Measurements from ENCODE around the gene CHPF. TPM values are rescaled to one million over a fixed set of nuclear protein-coding genes. Genes with fewer than 3 reads are reported as not detected.

Gene CHPF
- total RNA-seq, 2 experiments from 2014 or later: 24.1 to 33.0 TPM

- Histone ChIP-seq H3K9me3 (ENCODE audit: low read length) (no peaks in the 10 kb centered on the region), H3K4me2 (ENCODE audit: low read length) (no peak overlapping the region), H4K20me1 (ENCODE audit: insufficient read depth, low read length) (no peaks in the 10 kb centered on the region), H3K4me1 (ENCODE audit: insufficient read depth, low read length, poor library complexity, severe bottlenecking) (no peaks in the 10 kb centered on the region), H3K79me2 (ENCODE audit: insufficient read depth, low read depth, low read length) (no peaks in the 10 kb centered on the region), H3K27ac (ENCODE audit: low read depth, low read length, poor library complexity, severe bottlenecking) (no peak overlapping the region), H3K4me3 (ENCODE audit: low read depth, low read length, poor library complexity, severe bottlenecking) (no peak overlapping the region), H3K9me2 (ENCODE audit: insufficient read depth, low read length) (no peaks in the 10 kb centered on the region), H2AFZ (ENCODE audit: low read length) (no peak overlapping the region), H3K36me3 (ENCODE audit: insufficient read depth, low read length) (no peaks in the 10 kb centered on the region)
- ChIA-PET CTCF (ENCODE audit: unreplicated experiment) (no interaction called here), POLR2A (no interaction called here)
- DNase-seq (ENCODE audit: low spot score): no peak
- BruUV-seq (replicated peaks): no TSS peak
- TF ChIP-seq EZH2phosphoT487 (IDR thresholded peaks at IDR 0.05; ENCODE audit: borderline replicate concordance, low read depth, low read length): no peak
- TF ChIP-seq CTCF (conservative IDR thresholded peaks at IDR 0.05; ENCODE audit: low read length): no peak
- intact Hi-C loops (cut with micrococcal nuclease; ENCODE audit: unreplicated experiment): no loop called here
Observed at GRCh38 chr2:219526320-219527075, 17.1 kb downstream of the CHPF start.

GRCh38 chr2:219525533-219526232, 17.9 kb downstream of the CHPF start:
- no peak overlapping the region for H2AFZ ChIP-seq (ENCODE audit: low read length)
- TF ChIP-seq EZH2phosphoT487 (IDR thresholded peaks at IDR 0.05; ENCODE audit: borderline replicate concordance, low read depth, low read length): no peak
- TF ChIP-seq CTCF (conservative IDR thresholded peaks at IDR 0.05; ENCODE audit: low read length): no peak
- no peak overlapping the region for H3K4me2 ChIP-seq (ENCODE audit: low read length)
- no peak overlapping the region for H3K27ac ChIP-seq (ENCODE audit: low read depth, low read length, poor library complexity, severe bottlenecking)
- no peak for DNase-seq (ENCODE audit: low spot score)
- H4K20me1 ChIP-seq (ENCODE audit: insufficient read depth, low read length): no peaks in the 10 kb centered on the region
- CTCF ChIA-PET (ENCODE audit: unreplicated experiment): no interaction called here
- H3K79me2 ChIP-seq (ENCODE audit: insufficient read depth, low read depth, low read length): no peaks in the 10 kb centered on the region
- H3K4me1 ChIP-seq (ENCODE audit: insufficient read depth, low read length, poor library complexity, severe bottlenecking): no peaks in the 10 kb centered on the region
- no peaks in the 10 kb centered on the region for H3K36me3 ChIP-seq (ENCODE audit: insufficient read depth, low read length)
- BruUV-seq (replicated peaks): no TSS peak
- H3K4me3 ChIP-seq (ENCODE audit: low read depth, low read length, poor library complexity, severe bottlenecking): no peak overlapping the region
- POLR2A ChIA-PET: no interaction called here
- no peaks in the 10 kb centered on the region for H3K9me2 ChIP-seq (ENCODE audit: insufficient read depth, low read length)
- intact Hi-C loops (cut with micrococcal nuclease; ENCODE audit: unreplicated experiment): no loop called here
- H3K9me3 ChIP-seq (ENCODE audit: low read length): no peaks in the 10 kb centered on the region

GRCh38 chr2:219524817-219525216, 18.8 kb downstream of the CHPF start:
- no TSS peak for BruUV-seq (replicated peaks)

More at GRCh38 chr2:219524817-219525216, 18.8 kb downstream of the CHPF start:
- Histone ChIP-seq H3K4me2 (ENCODE audit: low read length) (no peak overlapping the region), H3K4me1 (ENCODE audit: insufficient read depth, low read length, poor library complexity, severe bottlenecking) (no peaks in the 10 kb centered on the region), H2AFZ (ENCODE audit: low read length) (no peak overlapping the region), H3K79me2 (ENCODE audit: insufficient read depth, low read depth, low read length) (no peaks in the 10 kb centered on the region), H3K9me2 (ENCODE audit: insufficient read depth, low read length) (no peaks in the 10 kb centered on the region), H3K4me3 (ENCODE audit: low read depth, low read length, poor library complexity, severe bottlenecking) (no peak overlapping the region), H3K27ac (ENCODE audit: low read depth, low read length, poor library complexity, severe bottlenecking) (no peak overlapping the region), H3K9me3 (ENCODE audit: low read length) (no peaks in the 10 kb centered on the region), H4K20me1 (ENCODE audit: insufficient read depth, low read length) (no peaks in the 10 kb centered on the region), H3K36me3 (ENCODE audit: insufficient read depth, low read length) (no peaks in the 10 kb centered on the region)
- POLR2A ChIA-PET: interaction anchor here (0.6 to 1.0 kb wide), 2 partner anchors 50 to 53 kb away, joined by 3 to 4 read pairs; no protein-coding TSS in a partner anchor
- CTCF ChIA-PET (ENCODE audit: unreplicated experiment): no interaction called here
- intact Hi-C loops (cut with micrococcal nuclease; ENCODE audit: unreplicated experiment): no loop called here
- TF ChIP-seq CTCF (conservative IDR thresholded peaks at IDR 0.05; ENCODE audit: low read length) (no peak), EZH2phosphoT487 (IDR thresholded peaks at IDR 0.05; ENCODE audit: borderline replicate concordance, low read depth, low read length) (no peak)
- no peak for DNase-seq (ENCODE audit: low spot score)

All from OCI-LY7 (cell line).